Inflammatory macrophage (primary cell): Measurements from ENCODE around the gene SFXN1.

Experiments
- DNase-seq, 2 donors: peaks; one replicate each; pipeline ENCODE4 v3.0.0-alpha.2; 2020 to 2022

Gene SFXN1

GRCh38 chr5:175466700-175467318 is 11.6 kb upstream of the SFXN1 start:
- no peak for DNase-seq

GRCh38 chr5:175467983-175468690 is 10.2 kb upstream of the SFXN1 start:
- DNase-seq = no peak

GRCh38 chr5:175468892-175469291 is 9.5 kb upstream of the SFXN1 start:
- DNase-seq = no peak

- no peak for DNase-seq
Observed at GRCh38 chr5:175469916-175470315, 8.4 kb upstream of the SFXN1 start.

GRCh38 chr5:175470781-175471180 is 7.6 kb upstream of the SFXN1 start:
- no peak for DNase-seq

- no peak for DNase-seq
Observed at GRCh38 chr5:175471196-175471595, 7.2 kb upstream of the SFXN1 start.

- no peak for DNase-seq
Observed at GRCh38 chr5:175471628-175472027, 6.7 kb upstream of the SFXN1 start.

- DNase-seq = no peak
Observed at GRCh38 chr5:175472378-175472777, 6.0 kb upstream of the SFXN1 start.

- DNase-seq = no peak
Observed at GRCh38 chr5:175475248-175475647, 3.1 kb upstream of the SFXN1 start.

- no peak for DNase-seq
Observed at GRCh38 chr5:175477440-175477839, 920 bp upstream of the SFXN1 start.

- peak in 1 of 2 donors; percentile 11 for DNase-seq
Observed at GRCh38 chr5:175478008-175478383, 364 bp upstream of the SFXN1 start.

GRCh38 chr5:175479125-175479881 is 943 bp downstream of the SFXN1 start:
- DNase-seq = no peak

- no peak for DNase-seq
Observed at GRCh38 chr5:175483337-175483736, 5.0 kb downstream of the SFXN1 start.

- no peak for DNase-seq
Observed at GRCh38 chr5:175484322-175484721, 6.0 kb downstream of the SFXN1 start.

- no peak for DNase-seq
Observed at GRCh38 chr5:175484829-175485228, 6.5 kb downstream of the SFXN1 start.

- DNase-seq = no peak
Observed at GRCh38 chr5:175485631-175486030, 7.3 kb downstream of the SFXN1 start.

- no peak for DNase-seq
Observed at GRCh38 chr5:175487514-175488222, 9.3 kb downstream of the SFXN1 start.

- no peak for DNase-seq
Observed at GRCh38 chr5:175489693-175490443, 11.5 kb downstream of the SFXN1 start.

GRCh38 chr5:175491223-175491622 is 12.9 kb downstream of the SFXN1 start:
- DNase-seq = no peak

GRCh38 chr5:175493260-175493659 is 14.9 kb downstream of the SFXN1 start:
- DNase-seq = no peak

GRCh38 chr5:175493726-175494125 is 15.4 kb downstream of the SFXN1 start:
- DNase-seq = no peak
